Transverse colon (tissue), 4 donors: ENCODE measurements around the gene DNPEP. TPM values are rescaled to one million over a fixed set of nuclear protein-coding genes. Genes with fewer than 3 reads are reported as not detected.

Experiments
- DNase-seq: peaks from one replicate; pipeline ENCODE4 v3.0.0-alpha.2; 2019
- H3K27ac ChIP-seq, 4 donors: fragments of 200-600 bp; sonication (generic); 2 replicates each; pipeline ENCODE4 v1.5.1; 2016 to 2018; ENCODE audit warnings: inconsistent platforms in 4 of 4
- H3K27me3 ChIP-seq: fragments of 200-600 bp; sonication (generic); 2 replicates; pipeline ENCODE4 v1.5.1; 2017; ENCODE audit warnings: inconsistent platforms
- H3K36me3 ChIP-seq, 4 donors: fragments of 200-600 bp; sonication (generic); 2 replicates each; pipeline ENCODE4 v1.5.1; 2017 to 2019; ENCODE audit warnings: inconsistent platforms in 4 of 4
- H3K4me1 ChIP-seq, 4 donors: fragments of 200-600 bp; sonication (generic); 2 replicates each; pipeline ENCODE4 v1.5.1; 2017 to 2020; ENCODE audit warnings: inconsistent platforms in 4 of 4
- H3K4me3 ChIP-seq, 4 donors: fragments of 200-600 bp; sonication (generic); 1 replicate in 1 of 4; 2 replicates in 3 of 4; pipeline versions ENCODE4 v1.5.1 to v1.6.1; 2017 to 2019; ENCODE audit warnings: inconsistent platforms in 4 of 4
- H3K9me3 ChIP-seq, 2 donors: fragments of 200-600 bp; sonication (generic); 2 replicates each; pipeline ENCODE4 v1.5.1; 2017 to 2019; ENCODE audit warnings: inconsistent platforms in 2 of 2
- EP300 ChIP-seq: sonication (generic); formaldehyde crosslinking; IDR thresholded peaks from one replicate; pipeline ENCODE4 v1.6.1; 2017; ENCODE audit warnings: antibody characterized with exemption, low read depth
- POLR2A ChIP-seq: fragments of 450-650 bp; IDR thresholded peaks from one replicate; pipeline ENCODE4 v1.6.1; 2016; ENCODE audit warnings: antibody characterized with exemption, mild to moderate bottlenecking, moderate library complexity
- POLR2AphosphoS5 ChIP-seq, 3 donors: sonication (generic); formaldehyde crosslinking; IDR thresholded peaks; one replicate each; pipeline ENCODE4 v1.6.1; 2016; ENCODE audit warnings: antibody characterized with exemption in 3 of 3
- WGBS, 2 donors: methylation state at CpG; one replicate each; pipeline ENCODE4 v1.1.5; 2018; ENCODE audit warnings: low coverage in 1 of 2; 5-methylcytosine and 5-hydroxymethylcytosine counted together
- in situ Hi-C, 4 donors: fragments of 200-750 bp; cut with MboI; loops; one replicate each; pipeline versions ENCODE4 v1.15.0 to v1.15.1; 2017; ENCODE audit warnings: low sequenced_read_pairs in 3 of 4, low pct_ligation_motif_present in 1 of 4, low pct_unique_long_range_greater_than_20kb in 1 of 4
- intact Hi-C: fragments of 100-400 bp; cut with DNase I; formaldehyde crosslinking; loops from one replicate; pipeline ENCODE4 v1.15.1; 2023; ENCODE audit warnings: low total_unique reads
- total RNA-seq, 4 donors: library from RNA; depleted of rRNA; stranded (reverse); fragments of >200 nt; gene quantifications; one replicate each; pipeline ENCODE4 v1.1.0, GENCODE V29; 2016
- TF ChIP-seq, protein P1 (sequence below), 5 experiments: fragments of 200-600 bp in 3 of 5; fragments of 450-650 bp in 2 of 5; sonication (generic) in 3 of 5; IDR thresholded peaks; 1 replicate in 2 of 5; 2 replicates in 3 of 5; pipeline ENCODE4 v1.5.1; 2016 to 2017; ENCODE audit warnings: antibody characterized with exemption in 5 of 5, inconsistent platforms in 3 of 5, mild to moderate bottlenecking in 2 of 5, moderate library complexity in 1 of 5

Gene DNPEP
- total RNA-seq, 4 donors from 2014 or later: 61.3 to 142 (median 104) TPM

DNA sequence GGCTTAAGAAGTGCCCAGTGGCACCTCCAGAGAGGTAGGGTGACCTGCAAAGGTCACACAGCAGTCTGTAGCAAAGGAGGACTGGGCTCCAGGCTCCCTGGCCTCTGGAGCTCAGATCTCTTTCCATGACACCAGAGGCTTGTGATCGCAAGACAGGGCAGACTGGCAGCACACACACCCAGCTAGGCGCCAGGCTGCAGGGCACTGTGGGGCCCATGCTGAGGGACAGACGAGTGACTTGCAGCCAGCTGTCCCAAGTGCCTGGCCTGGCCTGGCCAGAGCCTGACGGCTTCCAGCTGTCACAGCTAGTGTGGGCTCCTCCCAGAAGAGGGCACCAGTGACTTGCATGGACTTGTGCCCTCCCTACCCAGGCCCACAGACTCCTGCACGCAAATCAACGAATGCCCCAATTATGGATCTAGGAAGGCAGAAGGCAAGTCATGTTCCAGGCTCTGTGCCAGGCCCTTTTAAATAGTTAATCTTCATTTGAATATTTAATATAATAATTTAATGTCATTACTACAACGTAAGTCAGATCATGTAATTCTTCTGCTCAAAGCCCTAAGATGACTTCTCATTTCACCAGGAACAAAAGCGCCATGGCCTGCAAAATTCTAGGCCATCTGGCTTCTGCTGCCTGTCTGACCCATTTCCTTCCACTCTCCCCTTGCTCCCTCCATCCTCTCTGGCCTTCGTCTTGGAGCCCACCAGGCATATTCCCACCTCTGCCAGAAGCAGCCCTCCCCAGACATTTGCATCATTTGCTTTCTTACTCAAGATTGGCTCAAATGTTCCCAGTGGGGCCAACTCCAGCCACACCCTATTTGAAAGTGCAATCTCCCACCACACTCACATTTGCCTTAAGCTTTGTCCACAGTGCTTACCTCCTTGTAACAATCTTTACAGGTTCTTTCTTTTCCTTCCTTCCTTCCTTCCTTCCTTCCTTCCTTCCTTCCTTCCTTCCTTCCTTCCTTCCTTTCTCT lies 43.2 kb upstream of the DNPEP start:
- intact Hi-C loops (no loop called here), in situ Hi-C loops (no loop called here)
- H3K9me3 ChIP-seq: no peaks in the 10 kb centered on the region
- DNase-seq: no peak
- H3K36me3 ChIP-seq: no peaks in the 10 kb centered on the region
- H3K27ac ChIP-seq: peak overlapping the region; percentile 15 to 96 (median 78)
- peaks cover 25% of the 10 kb centered on the region for H3K27me3 ChIP-seq
- peaks cover 6 to 14% (median 10%) of the 10 kb centered on the region in 4 donors for H3K4me1 ChIP-seq
- WGBS, 2 donors: 44 to 49% methylated on average over 3 to 9 of the region's 9 CpGs
- H3K4me3 ChIP-seq: no peak overlapping the region
- TF ChIP-seq POLR2A (peak; percentile 9), POLR2AphosphoS5 (IDR thresholded peaks at IDR 0.05) (peak in 2 of 3 donors; percentile 73 to 79), EP300 (no peak)
- TF ChIP-seq, protein P1, sequence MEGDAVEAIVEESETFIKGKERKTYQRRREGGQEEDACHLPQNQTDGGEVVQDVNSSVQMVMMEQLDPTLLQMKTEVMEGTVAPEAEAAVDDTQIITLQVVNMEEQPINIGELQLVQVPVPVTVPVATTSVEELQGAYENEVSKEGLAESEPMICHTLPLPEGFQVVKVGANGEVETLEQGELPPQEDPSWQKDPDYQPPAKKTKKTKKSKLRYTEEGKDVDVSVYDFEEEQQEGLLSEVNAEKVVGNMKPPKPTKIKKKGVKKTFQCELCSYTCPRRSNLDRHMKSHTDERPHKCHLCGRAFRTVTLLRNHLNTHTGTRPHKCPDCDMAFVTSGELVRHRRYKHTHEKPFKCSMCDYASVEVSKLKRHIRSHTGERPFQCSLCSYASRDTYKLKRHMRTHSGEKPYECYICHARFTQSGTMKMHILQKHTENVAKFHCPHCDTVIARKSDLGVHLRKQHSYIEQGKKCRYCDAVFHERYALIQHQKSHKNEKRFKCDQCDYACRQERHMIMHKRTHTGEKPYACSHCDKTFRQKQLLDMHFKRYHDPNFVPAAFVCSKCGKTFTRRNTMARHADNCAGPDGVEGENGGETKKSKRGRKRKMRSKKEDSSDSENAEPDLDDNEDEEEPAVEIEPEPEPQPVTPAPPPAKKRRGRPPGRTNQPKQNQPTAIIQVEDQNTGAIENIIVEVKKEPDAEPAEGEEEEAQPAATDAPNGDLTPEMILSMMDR (IDR thresholded peaks at IDR 0.05): no peak

DNA sequence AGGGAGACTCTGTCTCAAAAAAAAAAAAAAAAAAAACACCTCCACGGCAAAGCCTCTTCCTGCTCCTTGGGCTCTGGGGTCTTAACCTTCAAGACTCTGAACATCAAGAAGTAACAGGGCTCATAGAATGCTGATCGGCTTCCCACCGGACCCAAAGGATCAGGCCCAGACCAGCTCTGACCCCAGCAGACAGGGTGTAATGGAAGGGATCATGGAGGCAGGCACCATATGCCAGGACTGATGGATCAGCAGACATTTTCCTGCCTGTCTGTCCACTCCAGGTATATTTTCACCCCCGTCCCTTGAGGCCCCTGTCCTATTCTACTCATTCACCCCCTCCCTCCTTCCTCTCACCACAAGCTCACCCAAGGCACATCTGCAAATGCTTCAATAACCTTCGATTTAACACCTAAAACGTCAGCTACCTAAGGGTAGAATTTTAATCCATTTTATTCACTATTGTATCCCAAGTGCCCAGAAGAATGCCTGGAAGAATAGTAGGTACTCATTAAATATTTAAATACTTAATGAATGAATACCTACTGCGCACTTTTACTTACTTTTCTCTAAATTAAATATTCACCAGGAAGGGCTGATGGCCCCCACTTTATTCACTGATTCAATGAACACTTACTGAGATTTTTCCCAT lies 42.4 kb upstream of the DNPEP start:
- Histone ChIP-seq H3K4me1 (peaks cover 0 to 9% (median 6%) of the 10 kb centered on the region in 4 donors), H3K36me3 (no peaks in the 10 kb centered on the region), H3K27ac (peak overlapping the region; percentile 15 to 96 (median 78)), H3K27me3 (peaks cover 17% of the 10 kb centered on the region), H3K9me3 (no peaks in the 10 kb centered on the region), H3K4me3 (no peak overlapping the region)
- intact Hi-C loops: no loop called here
- WGBS, 2 donors: 83 to 88% methylated on average over 3 to 7 of the region's 7 CpGs
- TF ChIP-seq POLR2A: no peak
- peak; percentile 18 to 77 (median 75) for TF ChIP-seq POLR2AphosphoS5 (IDR thresholded peaks at IDR 0.05)
- DNase-seq: no peak
- in situ Hi-C loops: no loop called here

DNA sequence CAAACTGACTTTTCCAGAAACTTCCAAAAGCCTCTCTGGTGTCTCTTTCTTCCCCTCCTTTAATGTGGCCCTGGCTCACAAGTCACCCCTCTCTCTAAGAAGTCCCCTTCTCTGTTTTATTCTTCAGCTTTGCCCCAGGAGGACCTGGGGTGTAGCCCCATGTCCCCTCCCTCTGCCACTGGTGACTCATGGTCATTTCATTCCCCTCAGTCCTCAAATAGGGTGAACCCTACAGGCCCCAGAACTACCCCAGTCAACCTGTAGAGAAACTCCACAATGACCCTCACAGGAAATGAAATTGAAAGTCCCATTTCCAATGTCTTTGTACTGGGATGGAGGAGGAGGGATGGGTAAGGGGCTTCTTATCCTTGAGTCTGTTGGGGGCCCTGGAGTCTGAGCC lies 40.8 kb upstream of the DNPEP start:
- TF ChIP-seq POLR2AphosphoS5 (IDR thresholded peaks at IDR 0.05): peak in 1 of 3 donors; percentile 28
- TF ChIP-seq EP300: no peak
- TF ChIP-seq, protein P1 (IDR thresholded peaks at IDR 0.05): no peak
- no peak for TF ChIP-seq POLR2A
- DNase-seq: no peak
- Histone ChIP-seq H3K27ac (peak overlapping the region; percentile 31 to 96 (median 89)), H3K27me3 (peaks cover under 1% of the 10 kb centered on the region), H3K4me1 (peaks cover 0 to 2% (median 0%) of the 10 kb centered on the region in 4 donors), H3K36me3 (no peaks in the 10 kb centered on the region), H3K4me3 (no peak overlapping the region), H3K9me3 (no peaks in the 10 kb centered on the region)
- intact Hi-C loops: no loop called here
- in situ Hi-C loops: no loop called here

DNA sequence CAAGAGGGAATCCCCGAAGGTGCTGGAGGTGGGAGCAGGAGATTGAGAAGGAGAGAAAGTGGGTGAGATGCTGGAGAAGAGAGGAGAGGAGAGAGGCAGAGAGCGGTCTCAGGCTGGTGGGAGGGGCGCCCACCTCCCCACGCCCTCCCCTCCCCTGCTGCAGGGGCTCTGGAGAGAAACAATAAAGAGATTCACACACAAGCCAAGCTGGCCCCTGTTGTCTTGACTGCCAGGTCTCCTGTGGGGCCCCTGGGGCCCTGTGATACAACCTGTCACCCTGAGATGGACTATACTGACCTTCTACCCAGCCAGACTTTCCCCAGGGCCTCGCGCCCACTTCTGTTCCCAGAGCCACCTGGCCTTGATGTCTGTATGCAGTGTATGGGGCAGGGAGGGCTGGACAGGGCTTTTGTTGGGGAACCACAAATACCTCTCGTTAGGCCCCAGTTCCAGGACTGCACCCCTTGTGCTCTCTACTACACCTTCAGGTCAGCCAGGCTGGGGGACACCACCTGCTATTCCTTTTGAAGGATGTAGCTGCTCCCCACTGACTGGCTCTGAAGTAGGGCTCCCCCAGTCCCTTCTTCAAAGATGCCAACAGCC lies 38.9 kb upstream of the DNPEP start:
- peak in 1 of 3 donors; percentile 28 for TF ChIP-seq POLR2AphosphoS5 (IDR thresholded peaks at IDR 0.05)
- TF ChIP-seq, protein P1 (IDR thresholded peaks at IDR 0.05): no peak
- no peak overlapping the region for H3K4me3 ChIP-seq
- no peaks in the 10 kb centered on the region for H3K27me3 ChIP-seq
- intact Hi-C loops (no loop called here), in situ Hi-C loops (no loop called here)
- H3K36me3 ChIP-seq: no peaks in the 10 kb centered on the region
- peaks cover 0 to 2% (median 0%) of the 10 kb centered on the region in 4 donors for H3K4me1 ChIP-seq
- DNase-seq: peak; percentile 7
- H3K27ac ChIP-seq: peak overlapping the region in 3 of 4 donors; percentile 89 to 96 (median 89)
- 60 to 69% methylated on average over 1 to 7 of the region's 7 CpGs for WGBS, 2 donors
- H3K9me3 ChIP-seq: no peaks in the 10 kb centered on the region
